ENCODE results near the gene POU2AF1. TPM values are rescaled to one million over a fixed set of nuclear protein-coding genes. Genes with fewer than 3 reads are reported as not detected.

POU2AF1 gene
- total and polyA plus RNA-seq, 2 of the 13 experiments (the other 11 are each of a cell fraction or from before 2014, with no cell fraction given) = 1.9 to 3.6 TPM

DNA sequence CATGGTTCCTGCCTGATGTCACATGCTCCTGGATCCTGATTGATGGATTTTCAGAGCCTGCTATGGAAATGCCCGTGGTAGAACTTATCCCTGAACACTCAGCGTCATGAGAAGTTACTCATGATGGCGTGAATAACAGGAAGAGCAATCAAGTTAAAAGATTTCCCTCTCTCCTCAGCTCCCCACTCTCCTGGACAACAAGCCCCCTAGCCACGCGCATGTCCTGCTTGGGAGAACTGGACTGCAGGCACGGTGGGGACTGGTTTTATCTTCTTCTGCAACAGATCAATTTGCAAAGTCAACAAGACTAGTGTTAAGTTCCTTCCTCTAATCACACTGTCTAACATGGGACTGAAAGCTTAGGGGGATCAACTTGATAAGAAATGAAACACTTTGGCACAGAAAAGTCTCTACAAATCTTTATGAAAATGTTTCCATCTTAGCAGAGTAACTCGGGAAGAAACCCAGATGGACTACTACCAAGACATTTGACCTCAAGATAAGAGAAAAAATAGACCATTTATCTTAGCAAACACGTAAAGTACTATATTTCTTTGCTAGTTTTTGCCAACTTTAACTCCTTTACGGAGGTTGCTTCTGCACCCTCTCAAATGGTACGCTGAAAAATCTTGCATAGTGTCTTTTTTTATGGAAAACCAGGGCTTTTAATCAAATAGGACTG, 27.6 kb downstream of the POU2AF1 start (continued):
- TF ChIP-seq, protein P1, sequence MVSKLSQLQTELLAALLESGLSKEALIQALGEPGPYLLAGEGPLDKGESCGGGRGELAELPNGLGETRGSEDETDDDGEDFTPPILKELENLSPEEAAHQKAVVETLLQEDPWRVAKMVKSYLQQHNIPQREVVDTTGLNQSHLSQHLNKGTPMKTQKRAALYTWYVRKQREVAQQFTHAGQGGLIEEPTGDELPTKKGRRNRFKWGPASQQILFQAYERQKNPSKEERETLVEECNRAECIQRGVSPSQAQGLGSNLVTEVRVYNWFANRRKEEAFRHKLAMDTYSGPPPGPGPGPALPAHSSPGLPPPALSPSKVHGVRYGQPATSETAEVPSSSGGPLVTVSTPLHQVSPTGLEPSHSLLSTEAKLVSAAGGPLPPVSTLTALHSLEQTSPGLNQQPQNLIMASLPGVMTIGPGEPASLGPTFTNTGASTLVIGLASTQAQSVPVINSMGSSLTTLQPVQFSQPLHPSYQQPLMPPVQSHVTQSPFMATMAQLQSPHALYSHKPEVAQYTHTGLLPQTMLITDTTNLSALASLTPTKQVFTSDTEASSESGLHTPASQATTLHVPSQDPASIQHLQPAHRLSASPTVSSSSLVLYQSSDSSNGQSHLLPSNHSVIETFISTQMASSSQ (IDR thresholded peaks at IDR 0.05; ENCODE audit: low read depth) = no peak
- TF ChIP-seq, protein P1 (CRISPR knock-in tag; IDR thresholded peaks at IDR 0.05; ENCODE audit: borderline replicate concordance) = no peak
- no peak for TF ChIP-seq ATF7 (IDR thresholded peaks at IDR 0.05)
- no peak for TF ChIP-seq ATF7 (CRISPR knock-in tag; IDR thresholded peaks at IDR 0.05)
- TF ChIP-seq, protein P2, sequence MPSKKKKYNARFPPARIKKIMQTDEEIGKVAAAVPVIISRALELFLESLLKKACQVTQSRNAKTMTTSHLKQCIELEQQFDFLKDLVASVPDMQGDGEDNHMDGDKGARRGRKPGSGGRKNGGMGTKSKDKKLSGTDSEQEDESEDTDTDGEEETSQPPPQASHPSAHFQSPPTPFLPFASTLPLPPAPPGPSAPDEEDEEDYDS (CRISPR knock-in tag; IDR thresholded peaks at IDR 0.05) = peak; percentile 33; the same call in 1 of the 2 replicates
- TF ChIP-seq SMARCE1 (IDR thresholded peaks at IDR 0.05; ENCODE audit: borderline replicate concordance) = no peak
- no peak for TF ChIP-seq CBX5 (CRISPR knock-in tag; IDR thresholded peaks at IDR 0.05; ENCODE audit: borderline replicate concordance)
- TF ChIP-seq, protein P3, sequence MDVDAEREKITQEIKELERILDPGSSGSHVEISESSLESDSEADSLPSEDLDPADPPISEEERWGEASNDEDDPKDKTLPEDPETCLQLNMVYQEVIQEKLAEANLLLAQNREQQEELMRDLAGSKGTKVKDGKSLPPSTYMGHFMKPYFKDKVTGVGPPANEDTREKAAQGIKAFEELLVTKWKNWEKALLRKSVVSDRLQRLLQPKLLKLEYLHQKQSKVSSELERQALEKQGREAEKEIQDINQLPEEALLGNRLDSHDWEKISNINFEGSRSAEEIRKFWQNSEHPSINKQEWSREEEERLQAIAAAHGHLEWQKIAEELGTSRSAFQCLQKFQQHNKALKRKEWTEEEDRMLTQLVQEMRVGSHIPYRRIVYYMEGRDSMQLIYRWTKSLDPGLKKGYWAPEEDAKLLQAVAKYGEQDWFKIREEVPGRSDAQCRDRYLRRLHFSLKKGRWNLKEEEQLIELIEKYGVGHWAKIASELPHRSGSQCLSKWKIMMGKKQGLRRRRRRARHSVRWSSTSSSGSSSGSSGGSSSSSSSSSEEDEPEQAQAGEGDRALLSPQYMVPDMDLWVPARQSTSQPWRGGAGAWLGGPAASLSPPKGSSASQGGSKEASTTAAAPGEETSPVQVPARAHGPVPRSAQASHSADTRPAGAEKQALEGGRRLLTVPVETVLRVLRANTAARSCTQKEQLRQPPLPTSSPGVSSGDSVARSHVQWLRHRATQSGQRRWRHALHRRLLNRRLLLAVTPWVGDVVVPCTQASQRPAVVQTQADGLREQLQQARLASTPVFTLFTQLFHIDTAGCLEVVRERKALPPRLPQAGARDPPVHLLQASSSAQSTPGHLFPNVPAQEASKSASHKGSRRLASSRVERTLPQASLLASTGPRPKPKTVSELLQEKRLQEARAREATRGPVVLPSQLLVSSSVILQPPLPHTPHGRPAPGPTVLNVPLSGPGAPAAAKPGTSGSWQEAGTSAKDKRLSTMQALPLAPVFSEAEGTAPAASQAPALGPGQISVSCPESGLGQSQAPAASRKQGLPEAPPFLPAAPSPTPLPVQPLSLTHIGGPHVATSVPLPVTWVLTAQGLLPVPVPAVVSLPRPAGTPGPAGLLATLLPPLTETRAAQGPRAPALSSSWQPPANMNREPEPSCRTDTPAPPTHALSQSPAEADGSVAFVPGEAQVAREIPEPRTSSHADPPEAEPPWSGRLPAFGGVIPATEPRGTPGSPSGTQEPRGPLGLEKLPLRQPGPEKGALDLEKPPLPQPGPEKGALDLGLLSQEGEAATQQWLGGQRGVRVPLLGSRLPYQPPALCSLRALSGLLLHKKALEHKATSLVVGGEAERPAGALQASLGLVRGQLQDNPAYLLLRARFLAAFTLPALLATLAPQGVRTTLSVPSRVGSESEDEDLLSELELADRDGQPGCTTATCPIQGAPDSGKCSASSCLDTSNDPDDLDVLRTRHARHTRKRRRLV (CRISPR knock-in tag; IDR thresholded peaks at IDR 0.05) = no peak
- TF ChIP-seq CREB1 (IDR thresholded peaks at IDR 0.05) = no peak
- TF ChIP-seq CREB1 (CRISPR knock-in tag; IDR thresholded peaks at IDR 0.05) = peak; percentile 58
- TF ChIP-seq, protein P4, sequence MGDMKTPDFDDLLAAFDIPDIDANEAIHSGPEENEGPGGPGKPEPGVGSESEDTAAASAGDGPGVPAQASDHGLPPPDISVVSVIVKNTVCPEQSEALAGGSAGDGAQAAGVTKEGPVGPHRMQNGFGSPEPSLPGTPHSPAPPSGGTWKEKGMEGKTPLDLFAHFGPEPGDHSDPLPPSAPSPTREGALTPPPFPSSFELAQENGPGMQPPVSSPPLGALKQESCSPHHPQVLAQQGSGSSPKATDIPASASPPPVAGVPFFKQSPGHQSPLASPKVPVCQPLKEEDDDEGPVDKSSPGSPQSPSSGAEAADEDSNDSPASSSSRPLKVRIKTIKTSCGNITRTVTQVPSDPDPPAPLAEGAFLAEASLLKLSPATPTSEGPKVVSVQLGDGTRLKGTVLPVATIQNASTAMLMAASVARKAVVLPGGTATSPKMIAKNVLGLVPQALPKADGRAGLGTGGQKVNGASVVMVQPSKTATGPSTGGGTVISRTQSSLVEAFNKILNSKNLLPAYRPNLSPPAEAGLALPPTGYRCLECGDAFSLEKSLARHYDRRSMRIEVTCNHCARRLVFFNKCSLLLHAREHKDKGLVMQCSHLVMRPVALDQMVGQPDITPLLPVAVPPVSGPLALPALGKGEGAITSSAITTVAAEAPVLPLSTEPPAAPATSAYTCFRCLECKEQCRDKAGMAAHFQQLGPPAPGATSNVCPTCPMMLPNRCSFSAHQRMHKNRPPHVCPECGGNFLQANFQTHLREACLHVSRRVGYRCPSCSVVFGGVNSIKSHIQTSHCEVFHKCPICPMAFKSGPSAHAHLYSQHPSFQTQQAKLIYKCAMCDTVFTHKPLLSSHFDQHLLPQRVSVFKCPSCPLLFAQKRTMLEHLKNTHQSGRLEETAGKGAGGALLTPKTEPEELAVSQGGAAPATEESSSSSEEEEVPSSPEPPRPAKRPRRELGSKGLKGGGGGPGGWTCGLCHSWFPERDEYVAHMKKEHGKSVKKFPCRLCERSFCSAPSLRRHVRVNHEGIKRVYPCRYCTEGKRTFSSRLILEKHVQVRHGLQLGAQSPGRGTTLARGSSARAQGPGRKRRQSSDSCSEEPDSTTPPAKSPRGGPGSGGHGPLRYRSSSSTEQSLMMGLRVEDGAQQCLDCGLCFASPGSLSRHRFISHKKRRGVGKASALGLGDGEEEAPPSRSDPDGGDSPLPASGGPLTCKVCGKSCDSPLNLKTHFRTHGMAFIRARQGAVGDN (CRISPR knock-in tag; IDR thresholded peaks at IDR 0.05) = peak; percentile 15; the same call in 1 of the 2 replicates
- TF ChIP-seq ZKSCAN5 (CRISPR knock-in tag; IDR thresholded peaks at IDR 0.05) = no peak
- no peak for TF ChIP-seq GTF2F1 (IDR thresholded peaks at IDR 0.05; ENCODE audit: low read length)
- TF ChIP-seq SRY (CRISPR knock-in tag; IDR thresholded peaks at IDR 0.05) = no peak
- no peak for TF ChIP-seq TBP (CRISPR knock-in tag; IDR thresholded peaks at IDR 0.05)
- no peak for TF ChIP-seq ZNF235 (CRISPR knock-in tag; IDR thresholded peaks at IDR 0.05; ENCODE audit: borderline replicate concordance)
